Activated naive CD4-positive, alpha-beta T cell treated with anti-CD3 and anti-CD28 coated beads for 36 hours (primary cell): ENCODE data around the gene TM4SF1. TPM values are rescaled to one million over a fixed set of nuclear protein-coding genes. Genes with fewer than 3 reads are reported as not detected.

Experiments
- CTCF ChIA-PET: fragments of 350-600 bp; sonication (Branson Sonifier 250); formaldehyde crosslinking; loops from one replicate; lab custom pipeline; 2021; ENCODE audit warnings: antibody characterized with exemption; lab: Charles Lee
- DNase-seq: peaks from one replicate; pipeline ENCODE4 v3.0.0-alpha.2; 2020
- H3K27ac Mint-ChIP-seq: one replicate; pipeline ENCODE4 v1.8.0; 2021; ENCODE audit warnings: mild to moderate bottlenecking, mixed read lengths
- H3K27me3 Mint-ChIP-seq: one replicate; pipeline ENCODE4 v1.8.0; 2021; ENCODE audit warnings: low read depth, mixed read lengths
- H3K36me3 Mint-ChIP-seq: one replicate; pipeline ENCODE4 v1.8.0; 2021; ENCODE audit warnings: low read depth, mixed read lengths
- H3K4me1 Mint-ChIP-seq: one replicate; pipeline ENCODE4 v1.8.0; 2021; ENCODE audit warnings: low read depth, mixed read lengths
- H3K4me3 Mint-ChIP-seq: one replicate; pipeline ENCODE4 v1.8.0; 2021; ENCODE audit warnings: mild to moderate bottlenecking, moderate library complexity, mixed read lengths
- H3K9me3 Mint-ChIP-seq: one replicate; pipeline ENCODE4 v1.8.0; 2021; ENCODE audit warnings: mixed read lengths
- intact Hi-C: fragments of 100-400 bp; cut with micrococcal nuclease; formaldehyde crosslinking; loops from one replicate; pipeline ENCODE4 v1.15.1; 2023
- total RNA-seq, 2 experiments: library from RNA; stranded (reverse); gene quantifications; one replicate each; pipeline ENCODE4 v1.2.3, GENCODE V29; 2021

The TM4SF1 gene
- total RNA-seq, 2 experiments from 2014 or later = not detected

GRCh38 chr3:149368674-149369497, 8.6 kb downstream of the TM4SF1 start:
- DNase-seq = no peak
- no peaks in the 10 kb centered on the region for H3K36me3 Mint-ChIP-seq
- peaks cover 8% of the 10 kb centered on the region for H3K4me1 Mint-ChIP-seq
- no peak overlapping the region for H3K27ac Mint-ChIP-seq
- CTCF ChIA-PET = no interaction called here
- intact Hi-C loops = no loop called here
- H3K4me3 Mint-ChIP-seq = no peak overlapping the region
- peaks cover 15% of the 10 kb centered on the region for H3K27me3 Mint-ChIP-seq
- H3K9me3 Mint-ChIP-seq = no peaks in the 10 kb centered on the region

DNA sequence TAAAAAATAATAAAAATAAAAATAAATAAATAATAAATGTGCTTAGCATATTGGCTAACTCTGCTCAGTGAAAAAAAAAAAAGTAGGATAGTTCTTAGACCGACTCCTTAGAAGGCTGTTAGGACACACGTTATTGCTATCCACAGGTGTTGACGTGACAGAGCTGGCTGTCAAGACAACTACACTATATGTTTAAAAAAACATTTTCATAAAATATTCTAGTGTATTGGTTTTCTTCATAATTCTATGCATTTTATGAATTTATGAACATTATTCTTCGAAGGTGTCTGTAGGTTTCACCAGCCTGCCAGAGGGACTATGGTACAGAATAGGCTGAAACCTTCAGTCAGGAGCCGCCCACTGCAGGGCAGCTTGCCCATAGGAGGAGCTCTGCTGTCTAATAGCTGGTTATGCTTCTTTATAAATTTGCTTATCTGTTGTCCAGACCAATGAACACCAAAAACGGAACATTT, 9.2 kb downstream of the TM4SF1 start:
- Mint-ChIP-seq H3K4me3 (no peak overlapping the region), H3K9me3 (no peaks in the 10 kb centered on the region), H3K27ac (no peak overlapping the region), H3K4me1 (peaks cover 8% of the 10 kb centered on the region), H3K27me3 (peaks cover 17% of the 10 kb centered on the region), H3K36me3 (no peaks in the 10 kb centered on the region)
- intact Hi-C loops = no loop called here
- CTCF ChIA-PET = no interaction called here
- DNase-seq = no peak

- intact Hi-C loops = loop anchor here (2.0 kb wide), 1 partner anchor 336 kb away; no protein-coding TSS in a partner anchor
- H3K27ac Mint-ChIP-seq = no peak overlapping the region
- H3K4me1 Mint-ChIP-seq = peaks cover 8% of the 10 kb centered on the region
- no peak overlapping the region for H3K4me3 Mint-ChIP-seq
- no peaks in the 10 kb centered on the region for H3K9me3 Mint-ChIP-seq
- CTCF ChIA-PET = no interaction called here
- H3K27me3 Mint-ChIP-seq = peaks cover 17% of the 10 kb centered on the region
- DNase-seq = peak; percentile 43
- H3K36me3 Mint-ChIP-seq = no peaks in the 10 kb centered on the region
Observed at GRCh38 chr3:149366941-149367840, 10.3 kb downstream of the TM4SF1 start.

DNA sequence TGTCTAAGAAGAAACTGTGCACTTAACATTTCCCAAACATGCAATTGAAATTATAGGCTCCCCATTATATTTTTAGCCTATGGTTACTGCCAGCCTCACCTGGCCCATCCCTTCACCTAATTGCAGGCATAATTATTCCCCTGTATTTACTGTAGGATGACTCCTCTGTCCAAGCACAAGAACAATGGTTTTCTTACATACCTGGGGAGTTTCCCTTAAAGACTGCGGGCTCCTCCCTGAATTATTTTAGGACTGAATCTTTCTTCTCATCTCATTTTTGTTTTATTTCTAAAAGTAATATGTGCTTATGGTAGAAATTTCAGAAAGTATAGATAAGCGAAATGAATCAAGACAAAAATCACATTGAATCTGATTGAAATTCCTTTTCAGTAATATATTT, 11.4 kb downstream of the TM4SF1 start:
- intact Hi-C loops = loop anchor here (2.0 kb wide), 1 partner anchor 337 kb away; no protein-coding TSS in a partner anchor
- Mint-ChIP-seq H3K27me3 (peaks cover 14% of the 10 kb centered on the region), H3K4me1 (peaks cover 8% of the 10 kb centered on the region), H3K36me3 (no peaks in the 10 kb centered on the region), H3K9me3 (no peaks in the 10 kb centered on the region), H3K27ac (no peak overlapping the region), H3K4me3 (no peak overlapping the region)
- CTCF ChIA-PET = no interaction called here
- no peak for DNase-seq

DNA sequence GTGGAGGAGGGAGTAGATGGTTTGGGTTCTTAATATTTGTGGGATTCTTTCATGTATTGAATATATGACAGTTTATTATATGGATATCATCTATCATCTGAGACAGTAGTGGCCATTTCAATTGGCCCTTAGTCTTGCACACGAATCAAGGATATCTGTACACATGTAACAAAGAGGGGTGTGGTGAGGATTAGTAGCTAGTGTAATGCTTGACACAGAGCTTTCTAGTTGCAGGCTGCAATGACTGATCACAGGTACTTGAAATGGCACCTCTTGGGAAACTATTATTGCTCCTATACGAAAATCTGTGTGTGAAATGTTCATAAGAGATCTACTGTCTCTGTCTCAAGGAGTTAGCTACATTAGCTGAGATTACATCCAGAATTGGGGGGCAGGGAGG, 12.8 kb downstream of the TM4SF1 start:
- no peak overlapping the region for H3K27ac Mint-ChIP-seq
- CTCF ChIA-PET = no interaction called here

DNA sequence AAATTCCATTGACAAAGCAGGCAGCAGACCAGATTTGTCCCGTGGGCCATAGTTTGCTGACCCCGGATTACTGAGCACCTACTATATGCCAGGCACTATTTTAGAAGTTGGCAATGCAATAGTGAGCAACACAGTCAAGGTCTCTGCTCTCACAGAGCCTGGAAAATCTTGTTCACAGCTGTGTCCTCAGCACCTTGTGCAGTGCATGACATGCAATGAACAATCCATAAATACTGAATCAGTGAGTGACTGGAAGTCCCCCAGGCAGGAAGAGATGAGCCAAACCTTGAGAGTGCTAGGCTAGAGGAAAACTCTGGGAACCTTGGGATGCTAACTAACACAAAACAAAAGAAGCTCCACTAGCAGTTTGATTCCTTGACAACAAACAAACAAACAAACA, 14.4 kb downstream of the TM4SF1 start:
- intact Hi-C loops = no loop called here
- H3K27me3 Mint-ChIP-seq = peaks cover 8% of the 10 kb centered on the region
- DNase-seq = no peak

More for the DNA sequence above, 12.8 kb downstream of the TM4SF1 start:
- intact Hi-C loops = no loop called here
- H3K27me3 Mint-ChIP-seq = peaks cover 10% of the 10 kb centered on the region
- no peak for DNase-seq
- peaks cover 8% of the 10 kb centered on the region for H3K4me1 Mint-ChIP-seq
- no peaks in the 10 kb centered on the region for H3K9me3 Mint-ChIP-seq
- H3K4me3 Mint-ChIP-seq = no peak overlapping the region
- H3K36me3 Mint-ChIP-seq = no peaks in the 10 kb centered on the region

DNA sequence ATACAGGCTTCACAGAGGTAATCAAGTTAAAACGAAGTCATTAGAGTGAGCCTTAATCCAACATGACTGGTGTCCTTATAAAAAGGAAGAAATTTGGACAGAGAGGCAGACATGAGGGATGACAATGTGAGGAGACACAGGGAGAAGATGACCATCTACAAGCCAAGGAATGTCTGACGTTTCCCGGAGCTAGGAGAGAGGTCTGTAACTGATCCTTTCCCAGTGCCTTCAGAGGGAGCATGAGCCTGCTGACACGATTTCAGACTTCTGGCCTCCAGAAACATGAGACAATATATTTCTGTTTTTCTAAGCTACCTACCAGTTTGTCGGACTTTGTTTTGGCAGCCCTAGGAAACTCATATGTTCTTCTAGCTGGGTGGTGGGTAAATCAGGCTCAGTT, 15.1 kb downstream of the TM4SF1 start:
- intact Hi-C loops = no loop called here
- no peak for DNase-seq
- Mint-ChIP-seq H3K27me3 (peaks cover 8% of the 10 kb centered on the region), H3K27ac (no peak overlapping the region), H3K4me1 (peaks cover 7% of the 10 kb centered on the region), H3K9me3 (no peaks in the 10 kb centered on the region), H3K36me3 (no peaks in the 10 kb centered on the region), H3K4me3 (no peak overlapping the region)
- CTCF ChIA-PET = interaction anchor here (0.5 to 1.4 kb wide), 2 partner anchors 11 to 149 kb away, joined by 4 read pairs; no protein-coding TSS in a partner anchor

More for the DNA sequence above, 14.4 kb downstream of the TM4SF1 start:
- no peaks in the 10 kb centered on the region for H3K9me3 Mint-ChIP-seq
- peaks cover 8% of the 10 kb centered on the region for H3K4me1 Mint-ChIP-seq
- no peak overlapping the region for H3K4me3 Mint-ChIP-seq
- H3K27ac Mint-ChIP-seq = no peak overlapping the region
- no peaks in the 10 kb centered on the region for H3K36me3 Mint-ChIP-seq
- CTCF ChIA-PET = interaction anchor here (0.6 to 1.4 kb wide), 3 partner anchors 12 to 126 kb away, joined by 3 to 4 read pairs (median 4); no protein-coding TSS in a partner anchor

DNA sequence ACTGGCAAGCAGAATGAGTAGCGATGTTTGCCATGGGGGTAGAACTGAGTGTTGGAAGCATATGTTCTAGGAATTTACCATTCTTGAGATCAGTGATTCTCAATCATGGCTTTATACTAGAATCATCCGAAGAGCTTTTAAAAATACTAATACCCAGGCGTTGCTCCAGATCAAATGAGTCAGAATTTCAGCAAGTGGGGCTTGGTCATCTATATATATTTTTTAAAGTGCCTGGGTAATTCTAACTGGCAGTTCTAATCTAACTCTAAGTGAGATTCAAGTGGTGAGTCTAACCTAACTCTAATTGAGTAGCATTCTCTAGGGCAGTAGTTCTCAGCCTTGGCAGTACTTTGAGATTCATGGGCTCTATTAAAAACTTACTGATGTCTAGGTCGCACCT, 20.8 kb downstream of the TM4SF1 start:
- H3K36me3 Mint-ChIP-seq = no peaks in the 10 kb centered on the region
- no peaks in the 10 kb centered on the region for H3K4me1 Mint-ChIP-seq
- no peak overlapping the region for H3K27ac Mint-ChIP-seq
- no peaks in the 10 kb centered on the region for H3K9me3 Mint-ChIP-seq
- CTCF ChIA-PET = interaction anchor here (0.6 kb wide), 1 partner anchor 124 kb away, joined by 4 read pairs; no protein-coding TSS in a partner anchor
- intact Hi-C loops = no loop called here
- DNase-seq = no peak
- H3K4me3 Mint-ChIP-seq = no peak overlapping the region
- H3K27me3 Mint-ChIP-seq = peaks cover 4% of the 10 kb centered on the region

GRCh38 chr3:149356044-149356592, 21.3 kb downstream of the TM4SF1 start:
- H3K27ac Mint-ChIP-seq = no peak overlapping the region
- no peaks in the 10 kb centered on the region for H3K9me3 Mint-ChIP-seq
- no peak overlapping the region for H3K4me3 Mint-ChIP-seq
- no peaks in the 10 kb centered on the region for H3K36me3 Mint-ChIP-seq
- H3K4me1 Mint-ChIP-seq = no peaks in the 10 kb centered on the region
- intact Hi-C loops = no loop called here
- CTCF ChIA-PET = no interaction called here
- peaks cover 4% of the 10 kb centered on the region for H3K27me3 Mint-ChIP-seq
- no peak for DNase-seq

DNA sequence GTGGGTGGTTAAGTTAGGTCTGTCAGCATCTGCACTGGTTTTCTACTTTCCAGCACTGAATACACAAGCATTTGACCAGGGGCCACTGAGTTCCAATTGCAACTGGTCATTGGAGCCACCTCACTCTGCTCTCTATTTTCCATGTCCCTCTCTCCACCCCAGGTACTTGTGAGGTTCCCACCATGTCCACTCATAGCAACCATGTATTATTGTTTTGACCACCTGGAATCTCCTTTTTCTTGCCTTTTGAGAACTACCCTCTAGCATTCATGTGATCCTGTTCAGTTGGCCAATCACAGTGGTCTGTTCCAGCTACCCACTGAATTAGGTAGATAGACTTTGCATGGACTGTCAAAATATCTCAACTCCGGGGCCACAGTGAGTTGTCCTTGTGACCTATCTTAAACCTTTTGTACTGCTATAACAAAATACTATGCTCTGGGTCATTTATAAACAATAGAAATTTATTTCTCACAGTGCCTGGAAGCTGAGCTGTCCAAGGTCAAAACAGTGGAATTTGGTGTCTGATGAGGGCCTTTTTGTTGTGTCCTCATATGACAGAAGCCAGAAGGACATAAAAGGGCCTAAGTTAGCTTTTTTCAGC, 23.8 kb downstream of the TM4SF1 start:
- Mint-ChIP-seq H3K27ac (no peak overlapping the region), H3K36me3 (no peaks in the 10 kb centered on the region), H3K27me3 (peaks cover 4% of the 10 kb centered on the region), H3K9me3 (no peaks in the 10 kb centered on the region), H3K4me3 (no peak overlapping the region), H3K4me1 (no peaks in the 10 kb centered on the region)
- CTCF ChIA-PET = interaction anchor here (1.0 to 1.6 kb wide), 3 partner anchors 74 to 388 kb away, joined by 3 to 4 read pairs (median 4); no protein-coding TSS in a partner anchor
- intact Hi-C loops = no loop called here
- no peak for DNase-seq

- Mint-ChIP-seq H3K27me3 (peaks cover 6% of the 10 kb centered on the region), H3K36me3 (no peaks in the 10 kb centered on the region), H3K4me3 (no peak overlapping the region), H3K4me1 (no peaks in the 10 kb centered on the region), H3K27ac (no peak overlapping the region), H3K9me3 (no peaks in the 10 kb centered on the region)
- intact Hi-C loops = loop anchor here (1.0 kb wide), 1 partner anchor 128 kb away; no protein-coding TSS in a partner anchor
- DNase-seq = peak; percentile 33
- CTCF ChIA-PET = interaction anchor here (1.0 to 1.6 kb wide), 3 partner anchors 73 to 387 kb away, joined by 3 to 4 read pairs (median 4); no protein-coding TSS in a partner anchor
Observed at GRCh38 chr3:149352556-149352955, 24.9 kb downstream of the TM4SF1 start.
